ENCODE measurements around the gene PLA2G2F. TPM values are rescaled to one million over a fixed set of nuclear protein-coding genes. Genes with fewer than 3 reads are reported as not detected.
A peak's percentile ranks its signal among the peaks of the same experiment; 100 is the strongest.

Gene PLA2G2F
- total RNA-seq: not detected
- not detected for polyA plus RNA-seq (ENCODE audit: insufficient read depth, low read depth, low replicate concordance)
- long read RNA-seq, donor 1: 0 reads
- long read RNA-seq, donor 2: 0 reads

GRCh38 chr1:20138961-20139550 lies at the start of gene PLA2G2F:
TSS of gene PLA2G2F (plus strand) at chr1:20139323. CDS start at chr1:20139428, 105 bp downstream.
- H3K4me3 ChIP-seq: no peak within 1 kb of the TSS
- H3K27ac ChIP-seq: no peak within 1 kb of the TSS
- no peak for DNase-seq
- H3K36me3 ChIP-seq (ENCODE audit: low read depth, missing control alignments): no peaks in the 10 kb centered on the region
- TF ChIP-seq CTCF (IDR thresholded peaks at IDR 0.05) (no peak), POLR2A (IDR thresholded peaks at IDR 0.05) (no peak)
- intact Hi-C loops (cut with DNase I; ENCODE audit: low total_unique reads): no loop called here
- H3K9me3 ChIP-seq: no peaks in the 10 kb centered on the region
- 94 to 98% methylated on average over 5 to 9 of the region's 9 CpGs for WGBS, 2 donors
- peaks cover 5% of the 10 kb centered on the region for H3K4me1 ChIP-seq
- no peaks in the 10 kb centered on the region for H3K27me3 ChIP-seq

GRCh38 chr1:20089328-20090077 lies 49.6 kb upstream of the PLA2G2F start:
- intact Hi-C loops (cut with DNase I; ENCODE audit: low total_unique reads): no loop called here
- DNase-seq: peak; percentile 49
- H3K27me3 ChIP-seq: no peaks in the 10 kb centered on the region
- H3K27ac ChIP-seq: no peak overlapping the region
- no peaks in the 10 kb centered on the region for H3K36me3 ChIP-seq (ENCODE audit: low read depth, missing control alignments)
- no peaks in the 10 kb centered on the region for H3K4me1 ChIP-seq
- TF ChIP-seq POLR2A (IDR thresholded peaks at IDR 0.05): no peak
- no peak for TF ChIP-seq CTCF (IDR thresholded peaks at IDR 0.05)
- WGBS, 2 donors: 60 to 64% methylated on average over 18 to 19 of the region's 19 CpGs
- no peaks in the 10 kb centered on the region for H3K9me3 ChIP-seq
- no peak overlapping the region for H3K4me3 ChIP-seq

GRCh38 chr1:20090119-20090518 lies 49.0 kb upstream of the PLA2G2F start:
- no peaks in the 10 kb centered on the region for H3K4me1 ChIP-seq
- H3K27me3 ChIP-seq: no peaks in the 10 kb centered on the region
- no peak for DNase-seq
- H3K36me3 ChIP-seq (ENCODE audit: low read depth, missing control alignments): no peaks in the 10 kb centered on the region
- H3K4me3 ChIP-seq: no peak overlapping the region
- H3K27ac ChIP-seq: no peak overlapping the region
- intact Hi-C loops (cut with DNase I; ENCODE audit: low total_unique reads): no loop called here
- WGBS, 2 donors: 67 to 70% methylated on average over 1 to 3 of the region's 3 CpGs
- no peaks in the 10 kb centered on the region for H3K9me3 ChIP-seq
- TF ChIP-seq POLR2A (IDR thresholded peaks at IDR 0.05) (no peak), CTCF (IDR thresholded peaks at IDR 0.05) (no peak)

GRCh38 chr1:20090641-20091040 lies 48.5 kb upstream of the PLA2G2F start:
- H3K27ac ChIP-seq: no peak overlapping the region
- H3K4me3 ChIP-seq: no peak overlapping the region
- 77 to 80% methylated on average over 6 of the region's 6 CpGs for WGBS, 2 donors
- no peaks in the 10 kb centered on the region for H3K27me3 ChIP-seq
- H3K36me3 ChIP-seq (ENCODE audit: low read depth, missing control alignments): no peaks in the 10 kb centered on the region
- intact Hi-C loops (cut with DNase I; ENCODE audit: low total_unique reads): no loop called here
- H3K4me1 ChIP-seq: no peaks in the 10 kb centered on the region
- no peak for DNase-seq
- H3K9me3 ChIP-seq: no peaks in the 10 kb centered on the region
- TF ChIP-seq POLR2A (IDR thresholded peaks at IDR 0.05) (no peak), CTCF (IDR thresholded peaks at IDR 0.05) (no peak)

All from testis (tissue), 5 donors.